ENCODE data around the gene KCNH1. TPM values are rescaled to one million over a fixed set of nuclear protein-coding genes. Genes with fewer than 3 reads are reported as not detected.

The KCNH1 gene
- total and polyA plus RNA-seq, 10 of the 15 experiments (the other 5 are each of a cell fraction or from before 2014, with no cell fraction given), result 0.02 to 0.04 (median 0.04) TPM; not detected in 7

GRCh38 chr1:211024901-211025300 is 109.0 kb downstream of the KCNH1 start:
- no peak for FAIRE-seq
- CTCF ChIA-PET, result interaction anchor here (1.0 kb wide), 1 partner anchor 9 kb away, joined by 3 read pairs; no protein-coding TSS in a partner anchor
- WGBS (ENCODE audit: insufficient coverage, insufficient replicate concordance, low lambda C conversion rate, missing lambda C conversion rate), result 16% methylated on average over 2 of the region's 2 CpGs

GRCh38 chr1:211019266-211019665 is 114.7 kb downstream of the KCNH1 start:
- intact Hi-C loops (cut with micrococcal nuclease; ENCODE audit: unreplicated experiment), result no loop called here
- POLR2A ChIA-PET, result no interaction called here

More at GRCh38 chr1:211024901-211025300, 109.0 kb downstream of the KCNH1 start:
- Histone ChIP-seq H3K4me1 (ENCODE audit: control insufficient read depth, insufficient read depth, low read length) (no peaks in the 10 kb centered on the region), H3K27me3 (replicated peaks in 1 of 2; ENCODE audit: control insufficient read depth in 2 of 2, insufficient read depth in 2 of 2, low read length in 1 of 2) (no peaks in the 10 kb centered on the region), H2AFZ (ENCODE audit: control insufficient read depth, low read depth, low read length) (no peak overlapping the region), H3K9me3 (replicated peaks; ENCODE audit: control insufficient read depth, insufficient read depth, low read length) (no peaks in the 10 kb centered on the region), H3K9ac (ENCODE audit: control insufficient read depth, insufficient read depth, low read length) (no peak overlapping the region), H3K4me2 (ENCODE audit: control insufficient read depth, insufficient read depth) (no peak overlapping the region), H4K20me1 (ENCODE audit: control insufficient read depth, insufficient read depth) (no peaks in the 10 kb centered on the region), H3K36me3 (ENCODE audit: control insufficient read depth in 2 of 2, insufficient read depth in 2 of 2, low read length in 1 of 2) (no peaks in the 10 kb centered on the region), H3K27ac (ENCODE audit: control insufficient read depth, insufficient read depth) (no peak overlapping the region), H3K4me3 (no peak overlapping the region), H3K79me2 (ENCODE audit: control insufficient read depth, insufficient read depth, low read length) (no peaks in the 10 kb centered on the region)
- no peak for TF ChIP-seq TBL1XR1 (IDR thresholded peaks at IDR 0.05; ENCODE audit: low read depth, low read length)
- no peak for TF ChIP-seq RAD21 (IDR thresholded peaks at IDR 0.05; ENCODE audit: insufficient read depth, low read depth, low read length)
- no peak for TF ChIP-seq NFIC (IDR thresholded peaks at IDR 0.05; ENCODE audit: low read depth, low read length)
- no peak for TF ChIP-seq ATF3 (IDR thresholded peaks at IDR 0.05; ENCODE audit: borderline replicate concordance, extremely low read depth, low read depth, low read length)
- TF ChIP-seq POU2F2 (IDR thresholded peaks at IDR 0.05; ENCODE audit: borderline replicate concordance, low read depth, low read length), result no peak
- TF ChIP-seq KAT2A (conservative IDR thresholded peaks at IDR 0.05; ENCODE audit: control insufficient read depth, low read depth, low read length), result no peak
- TF ChIP-seq FOXM1 (IDR thresholded peaks at IDR 0.05; ENCODE audit: low read depth, low read length), result no peak
- no peak for TF ChIP-seq RFX5 (IDR thresholded peaks at IDR 0.05; ENCODE audit: low read depth, low read length)
- no peak for TF ChIP-seq POLR2AphosphoS5 (IDR thresholded peaks at IDR 0.05; ENCODE audit: low read length)
- no peak for TF ChIP-seq CHD2 (IDR thresholded peaks at IDR 0.05; ENCODE audit: borderline replicate concordance, low read depth, low read length)
- POLR2A ChIA-PET, result no interaction called here
- RAD21 ChIA-PET (ENCODE audit: unreplicated experiment), result no interaction called here
- no peak for DNase-seq (ENCODE audit: low read depth, low spot score)
- in situ Hi-C loops (cut with MboI) (no loop called here), intact Hi-C loops (cut with micrococcal nuclease; ENCODE audit: unreplicated experiment) (no loop called here)
- SMC1A ChIA-PET (ENCODE audit: uncharacterized antibody, unreplicated experiment), result no interaction called here
- no peak for ATAC-seq
- no TSS peak for BruUV-seq (replicated peaks)

More at GRCh38 chr1:211019266-211019665, 114.7 kb downstream of the KCNH1 start:
- ChIA-PET CTCF (no interaction called here), RAD21 (ENCODE audit: unreplicated experiment) (no interaction called here), SMC1A (ENCODE audit: uncharacterized antibody, unreplicated experiment) (no interaction called here)
- no peaks in the 10 kb centered on the region for H3K36me3 ChIP-seq (ENCODE audit: control insufficient read depth in 2 of 2, insufficient read depth in 2 of 2, low read length in 1 of 2)
- H3K9ac ChIP-seq (ENCODE audit: control insufficient read depth, insufficient read depth, low read length), result no peak overlapping the region
- H3K4me3 ChIP-seq, result no peak overlapping the region
- no peak for FAIRE-seq
- H3K27ac ChIP-seq (ENCODE audit: control insufficient read depth, insufficient read depth), result no peak overlapping the region
- H3K4me2 ChIP-seq (ENCODE audit: control insufficient read depth, insufficient read depth), result no peak overlapping the region
- no peaks in the 10 kb centered on the region for H3K79me2 ChIP-seq (ENCODE audit: control insufficient read depth, insufficient read depth, low read length)
- no peak for DNase-seq (ENCODE audit: low read depth, low spot score)
- no peaks in the 10 kb centered on the region for H3K27me3 ChIP-seq (replicated peaks in 1 of 2; ENCODE audit: control insufficient read depth in 2 of 2, insufficient read depth in 2 of 2, low read length in 1 of 2)
- no peaks in the 10 kb centered on the region for H3K9me3 ChIP-seq (replicated peaks; ENCODE audit: control insufficient read depth, insufficient read depth, low read length)
- TF ChIP-seq ELK1 (IDR thresholded peaks at IDR 0.05; ENCODE audit: low read depth, low read length) (no peak), PML (IDR thresholded peaks at IDR 0.05; ENCODE audit: low read length) (no peak), ZBTB11 (CRISPR knock-in tag; IDR thresholded peaks at IDR 0.05) (no peak), ZNF622 (IDR thresholded peaks at IDR 0.05) (no peak)
- H2AFZ ChIP-seq (ENCODE audit: control insufficient read depth, low read depth, low read length), result no peak overlapping the region
- ATAC-seq, result no peak
- BruUV-seq (replicated peaks), result no TSS peak
- in situ Hi-C loops (cut with MboI), result no loop called here
- no peaks in the 10 kb centered on the region for H4K20me1 ChIP-seq (ENCODE audit: control insufficient read depth, insufficient read depth)
- no peaks in the 10 kb centered on the region for H3K4me1 ChIP-seq (ENCODE audit: control insufficient read depth, insufficient read depth, low read length)
- WGBS (ENCODE audit: insufficient coverage, insufficient replicate concordance, low lambda C conversion rate, missing lambda C conversion rate), result 0% methylated on average over 1 of the region's 1 CpG

All from GM12878 (cell line).